ENCODE results near the gene TAMALIN. TPM values are rescaled to one million over a fixed set of nuclear protein-coding genes. Genes with fewer than 3 reads are reported as not detected.

TAMALIN gene
- polyA plus RNA-seq, 3 donors from 2014 or later = 1.1 to 3.1 (median 1.2) TPM

DNA sequence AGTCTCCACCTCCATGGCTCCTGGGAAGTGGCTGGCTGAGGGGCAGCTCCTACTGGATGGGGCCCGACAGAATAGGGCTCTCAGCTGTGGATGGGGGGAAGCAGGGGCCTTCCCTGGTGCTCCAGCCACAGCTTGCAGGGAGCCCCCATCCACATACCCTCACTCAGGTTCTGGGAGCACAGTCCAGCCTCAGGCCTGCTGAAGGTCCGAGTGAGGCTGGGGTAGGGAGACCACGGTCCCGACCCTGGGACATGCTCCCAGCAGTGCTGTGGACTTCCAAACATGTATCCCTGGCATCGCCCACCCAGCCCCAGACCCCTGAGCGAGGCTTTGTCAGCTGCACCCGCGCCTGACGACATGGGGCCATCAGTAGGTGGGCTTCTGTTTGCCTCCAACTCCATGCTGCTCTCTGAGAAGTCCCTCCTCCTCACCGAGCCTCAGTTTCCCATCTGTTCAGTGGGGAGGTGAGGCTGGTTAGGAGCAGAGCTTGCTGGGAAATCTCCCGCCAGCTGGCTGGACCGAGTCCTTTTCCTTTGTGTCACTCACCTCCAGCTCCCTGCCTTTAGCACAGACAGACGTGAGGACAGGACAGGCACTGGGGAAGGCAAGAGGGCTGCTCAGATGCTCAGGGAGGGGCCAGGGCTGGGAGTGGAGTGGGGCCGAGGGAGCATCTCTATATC is 53.9 kb downstream of the TAMALIN start:
- no peak overlapping the region for H3K4me3 Mint-ChIP-seq
- H3K9me3 Mint-ChIP-seq = no peaks in the 10 kb centered on the region
- no peaks in the 10 kb centered on the region for H3K4me1 Mint-ChIP-seq
- no peak for DNase-seq
- H3K36me3 Mint-ChIP-seq = no peaks in the 10 kb centered on the region
- peaks cover 1 to 8% (median 6%) of the 10 kb centered on the region in 3 donors for H3K27me3 Mint-ChIP-seq (ENCODE audit: low read depth in 3 of 3)
- no peak overlapping the region for H3K27ac Mint-ChIP-seq

DNA sequence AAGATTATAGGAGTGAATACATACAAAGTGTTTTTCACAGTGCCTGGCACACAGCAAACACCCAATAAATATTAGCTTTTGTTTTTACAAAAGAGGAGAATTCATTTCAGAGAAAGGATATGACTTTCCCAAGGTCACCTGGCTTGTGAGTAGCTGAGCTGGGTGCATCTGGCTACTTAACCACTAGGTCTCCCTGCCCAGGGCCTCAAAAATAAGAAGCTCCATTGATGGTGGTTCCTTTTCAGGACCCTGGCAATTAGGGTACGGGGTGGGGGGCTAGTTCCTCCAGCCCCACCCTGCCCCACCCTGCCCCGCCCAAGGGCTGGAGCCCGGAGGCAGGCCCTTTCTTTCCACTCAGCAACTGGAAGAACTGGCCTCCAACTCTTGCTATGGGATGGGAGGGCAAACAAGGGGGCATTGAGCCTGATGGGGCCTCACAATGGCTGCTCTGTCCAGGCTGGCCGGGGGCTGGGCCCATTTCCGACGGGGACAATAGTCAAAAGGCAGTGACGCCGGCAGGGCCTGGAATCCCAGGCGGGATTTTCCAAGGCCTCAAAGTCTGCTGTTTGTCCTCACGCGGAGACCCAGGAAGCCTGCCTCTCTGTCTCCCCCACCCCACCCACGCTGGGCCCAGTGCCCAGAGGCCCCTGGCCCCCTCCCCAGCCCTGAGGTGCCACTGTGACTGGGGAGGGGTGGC is 54.9 kb downstream of the TAMALIN start:
- Mint-ChIP-seq H3K4me1 (no peaks in the 10 kb centered on the region), H3K4me3 (no peak overlapping the region), H3K36me3 (no peaks in the 10 kb centered on the region), H3K27me3 (ENCODE audit: low read depth in 3 of 3) (peaks cover 1 to 10% (median 8%) of the 10 kb centered on the region in 3 donors), H3K27ac (no peak overlapping the region), H3K9me3 (no peaks in the 10 kb centered on the region)
- DNase-seq = no peak

DNA sequence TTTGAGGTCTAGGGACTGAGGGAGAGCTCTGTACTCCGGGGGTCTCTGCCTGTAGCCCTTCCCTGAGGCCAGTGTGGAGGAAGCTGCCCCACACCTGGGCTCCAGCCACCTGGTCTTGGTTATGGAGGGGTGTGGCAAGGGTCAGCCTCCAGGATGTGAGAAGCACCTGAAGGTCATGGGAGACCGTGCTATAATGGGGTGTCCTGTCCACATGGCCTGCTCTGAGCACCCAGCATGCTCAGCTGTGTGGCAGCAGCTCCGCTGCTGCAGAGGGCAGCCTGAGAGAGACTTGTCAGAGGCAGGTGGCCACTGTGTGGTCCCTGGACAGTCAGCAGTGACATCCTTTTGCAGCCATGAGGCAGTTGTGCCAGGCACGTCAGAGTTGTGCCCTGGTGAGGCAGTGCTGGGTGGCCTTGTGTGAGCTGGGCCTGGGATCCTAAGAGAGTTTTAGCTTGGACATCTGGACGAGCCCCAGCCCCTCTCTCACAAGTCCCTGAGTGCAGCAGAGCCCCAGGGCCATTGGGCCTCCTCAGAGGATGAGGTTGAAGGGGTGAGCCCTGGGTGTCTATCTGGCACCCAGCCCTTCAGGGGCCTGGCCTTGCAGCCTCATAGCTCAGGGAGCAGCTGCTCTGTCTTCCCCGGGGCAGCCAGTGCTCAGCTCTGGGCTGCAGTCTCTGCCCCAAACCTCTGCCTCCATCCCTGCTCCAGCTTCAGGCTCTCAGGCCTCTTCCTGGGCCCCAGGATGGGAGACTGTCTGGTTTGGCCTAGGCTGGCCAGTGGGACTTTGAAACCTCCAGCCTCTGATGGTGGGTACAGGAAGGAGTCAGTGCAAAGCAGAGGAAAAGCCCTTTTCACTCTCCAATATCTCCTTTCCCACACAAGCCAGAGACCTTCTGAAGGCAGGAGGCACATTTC is 55.7 kb downstream of the TAMALIN start:
- peaks cover 3 to 10% (median 8%) of the 10 kb centered on the region in 3 donors for H3K27me3 Mint-ChIP-seq (ENCODE audit: low read depth in 3 of 3)
- H3K4me3 Mint-ChIP-seq = no peak overlapping the region
- no peaks in the 10 kb centered on the region for H3K9me3 Mint-ChIP-seq
- peaks cover 0 to 1% of the 10 kb centered on the region in 2 donors for H3K4me1 Mint-ChIP-seq
- no peak for DNase-seq
- no peaks in the 10 kb centered on the region for H3K36me3 Mint-ChIP-seq
- H3K27ac Mint-ChIP-seq = no peak overlapping the region

DNA sequence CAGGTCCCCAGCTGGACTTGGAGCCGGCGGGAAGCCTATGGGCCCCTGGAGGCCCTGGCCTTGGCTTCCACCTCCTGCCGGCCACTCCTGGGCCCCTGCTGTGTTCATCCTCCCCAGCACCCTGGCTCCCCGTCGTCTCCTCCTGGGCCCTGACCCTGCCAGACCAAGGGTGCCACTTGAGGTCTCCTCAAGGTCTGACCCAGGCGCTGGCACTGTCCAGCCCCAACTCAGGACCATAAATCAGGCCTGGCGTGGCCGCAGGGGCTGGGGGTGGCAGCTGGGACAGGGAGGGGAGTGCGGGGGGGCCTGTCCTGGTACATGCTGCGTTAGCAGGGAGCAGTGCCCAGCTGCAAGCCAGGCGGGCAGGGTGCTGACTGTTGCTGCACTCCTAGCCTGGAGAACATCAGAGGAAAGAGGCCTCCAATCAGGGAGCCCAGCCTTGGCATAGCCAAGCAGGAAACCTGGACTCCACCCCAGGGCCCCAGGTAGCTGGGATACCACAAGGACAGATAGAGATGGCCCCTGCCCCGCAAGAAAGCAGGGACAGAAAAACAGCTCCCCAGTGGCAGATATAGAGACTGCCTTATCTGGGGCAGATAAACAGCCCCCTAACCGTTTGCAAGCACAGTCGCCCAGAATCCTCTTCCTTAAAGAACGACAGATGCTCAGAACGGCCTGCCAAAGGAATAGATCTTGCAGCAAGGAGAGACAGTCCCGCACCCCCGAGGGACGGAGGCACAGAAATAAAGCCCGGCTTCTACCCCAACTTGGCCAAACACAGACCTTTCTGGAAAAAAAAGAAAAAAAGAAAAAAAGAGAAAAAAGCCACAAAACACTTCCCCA is 56.6 kb downstream of the TAMALIN start:
- Mint-ChIP-seq H3K27me3 (ENCODE audit: low read depth in 3 of 3) (peaks cover 3 to 10% (median 8%) of the 10 kb centered on the region in 3 donors), H3K36me3 (no peaks in the 10 kb centered on the region), H3K27ac (no peak overlapping the region), H3K4me3 (no peak overlapping the region), H3K4me1 (peaks cover 0 to 1% of the 10 kb centered on the region in 2 donors), H3K9me3 (no peaks in the 10 kb centered on the region)
- DNase-seq = no peak

DNA sequence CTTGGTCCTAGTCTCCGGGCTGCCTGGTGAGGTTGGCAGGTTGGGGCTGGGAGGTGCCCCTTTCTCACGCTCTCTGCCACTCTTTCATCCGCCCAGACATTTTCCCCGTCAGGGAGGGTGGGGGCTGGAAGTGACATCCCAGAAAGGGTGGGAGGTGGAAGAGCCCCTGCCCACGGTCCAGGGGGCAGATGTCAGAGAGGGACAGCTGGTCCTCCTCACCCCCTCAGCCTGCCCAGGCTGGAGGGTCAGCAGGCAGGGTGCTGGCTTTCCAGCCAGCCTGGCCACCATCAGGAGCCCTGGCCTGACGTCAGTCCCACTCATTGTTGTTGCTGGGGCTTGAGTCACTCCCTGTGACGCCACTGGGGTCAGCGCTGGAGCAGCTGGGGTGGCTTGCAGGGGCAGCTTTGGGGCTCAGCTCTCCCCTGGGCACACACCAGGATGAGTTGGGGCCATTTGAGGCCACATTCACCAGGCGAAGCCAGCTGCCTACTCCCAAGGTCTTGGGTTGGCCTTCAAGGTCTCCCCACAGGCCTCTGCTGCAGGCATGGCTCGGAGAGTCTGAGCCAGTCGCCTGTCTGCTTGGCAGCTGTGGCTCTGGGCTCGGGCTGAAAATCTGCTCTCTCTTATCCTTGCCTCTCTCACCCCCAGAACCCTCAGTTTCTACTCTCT is 57.4 kb downstream of the TAMALIN start:
- H3K36me3 Mint-ChIP-seq = no peaks in the 10 kb centered on the region
- no peaks in the 10 kb centered on the region for H3K9me3 Mint-ChIP-seq
- DNase-seq = no peak
- no peak overlapping the region for H3K27ac Mint-ChIP-seq
- peaks cover 4% of the 10 kb centered on the region in 2 donors for H3K4me1 Mint-ChIP-seq
- H3K4me3 Mint-ChIP-seq = no peak overlapping the region
- H3K27me3 Mint-ChIP-seq (ENCODE audit: low read depth in 3 of 3) = peaks cover 5 to 12% (median 8%) of the 10 kb centered on the region in 3 donors

Other genes with a start within 250 kb of the TAMALIN start
- under 1 TPM in 1 of 3 donors, not detected in 2; 0.07 TPM for gene FIGNL2, start 158.2 kb upstream of the TAMALIN start, polyA plus RNA-seq
- not detected for gene ANKRD33, start 118.8 kb upstream of the TAMALIN start, polyA plus RNA-seq
- under 1 TPM in 1 of 3 donors, not detected in 2; 0.14 TPM for gene ACVRL1, start 99.4 kb upstream of the TAMALIN start, polyA plus RNA-seq
- gene ACVR1B, start 55.2 kb upstream of the TAMALIN start, polyA plus RNA-seq = 1 to 10 TPM in 1 of 3 donors, under 1 TPM in 1, not detected in 1; 0.52 to 1.4 TPM
- 1 to 10 TPM in 2 of 3 donors, under 1 TPM in 1; 0.83 to 2.1 (median 1.3) TPM for gene NR4A1, start 44.5 kb downstream of the TAMALIN start, polyA plus RNA-seq
- gene ATG101, start 63.0 kb downstream of the TAMALIN start, polyA plus RNA-seq = 10 to 100 TPM; 25.8 to 50.8 (median 32.2) TPM
- not detected for gene SMIM41, start 72.8 kb downstream of the TAMALIN start, polyA plus RNA-seq
- not detected for gene KRT80, start 185.1 kb downstream of the TAMALIN start, polyA plus RNA-seq
- gene KRT7, start 226.3 kb downstream of the TAMALIN start, polyA plus RNA-seq = not detected